ENCODE measurements around the gene PHLDB1.
A peak's percentile ranks its signal among the peaks of the same experiment; 100 is the strongest.
"Not testable (repeated sequence)": the region's sequence is repeated elsewhere in the genome, so short reads cannot be mapped to it uniquely, and the experiment has no call there.

The PHLDB1 gene

GRCh38 chr11:118607401-118608359, at the start of gene PHLDB1:
Gene PHLDB1, plus strand, starts transcription at chr11:118607615. Its CDS starts 6,222 bp downstream, at chr11:118613837.
- DNase-seq: peak; percentile 37

GRCh38 chr11:118560806-118561205, 46.6 kb upstream of the PHLDB1 start:
- DNase-seq: no peak

GRCh38 chr11:118565051-118565450, 42.4 kb upstream of the PHLDB1 start:
- no peak for DNase-seq

GRCh38 chr11:118569670-118570069, 37.7 kb upstream of the PHLDB1 start:
- no peak for DNase-seq

- DNase-seq: no peak
Measured at GRCh38 chr11:118570787-118571186, 36.6 kb upstream of the PHLDB1 start.

- DNase-seq: not testable (repeated sequence)
Measured at GRCh38 chr11:118571701-118572060, 35.7 kb upstream of the PHLDB1 start.

- peak; percentile 87 for DNase-seq
Measured at GRCh38 chr11:118572061-118572980, 35.1 kb upstream of the PHLDB1 start, which contains the start of gene ARCN1. Gene ARCN1, plus strand, starts transcription at chr11:118572409. Its CDS starts 139 bp downstream, at chr11:118572548.

- DNase-seq: no peak
Measured at GRCh38 chr11:118572981-118573550, 34.3 kb upstream of the PHLDB1 start.

- no peak for DNase-seq
Measured at GRCh38 chr11:118574636-118575035, 32.8 kb upstream of the PHLDB1 start.

- not testable (repeated sequence) for DNase-seq
Measured at GRCh38 chr11:118577995-118578394, 29.4 kb upstream of the PHLDB1 start.

- no peak for DNase-seq
Measured at GRCh38 chr11:118581057-118581456, 26.4 kb upstream of the PHLDB1 start.

GRCh38 chr11:118587952-118588351, 19.5 kb upstream of the PHLDB1 start:
- DNase-seq: no peak

- no peak for DNase-seq
Measured at GRCh38 chr11:118592616-118593367, 14.6 kb upstream of the PHLDB1 start.

GRCh38 chr11:118594984-118595383, 12.4 kb upstream of the PHLDB1 start:
- not testable (repeated sequence) for DNase-seq

GRCh38 chr11:118596224-118597146, 10.9 kb upstream of the PHLDB1 start:
- DNase-seq: no peak

- no peak for DNase-seq
Measured at GRCh38 chr11:118597556-118597955, 9.9 kb upstream of the PHLDB1 start.

GRCh38 chr11:118602331-118602730, 5.1 kb upstream of the PHLDB1 start:
- no peak for DNase-seq

- DNase-seq: not testable (repeated sequence)
Measured at GRCh38 chr11:118603709-118604108, 3.7 kb upstream of the PHLDB1 start.

GRCh38 chr11:118604566-118604965, 2.8 kb upstream of the PHLDB1 start:
- no peak for DNase-seq

GRCh38 chr11:118605116-118605867, 2.1 kb upstream of the PHLDB1 start:
- DNase-seq: no peak
